ENCODE results near the gene RBM18.

The RBM18 gene

DNA sequence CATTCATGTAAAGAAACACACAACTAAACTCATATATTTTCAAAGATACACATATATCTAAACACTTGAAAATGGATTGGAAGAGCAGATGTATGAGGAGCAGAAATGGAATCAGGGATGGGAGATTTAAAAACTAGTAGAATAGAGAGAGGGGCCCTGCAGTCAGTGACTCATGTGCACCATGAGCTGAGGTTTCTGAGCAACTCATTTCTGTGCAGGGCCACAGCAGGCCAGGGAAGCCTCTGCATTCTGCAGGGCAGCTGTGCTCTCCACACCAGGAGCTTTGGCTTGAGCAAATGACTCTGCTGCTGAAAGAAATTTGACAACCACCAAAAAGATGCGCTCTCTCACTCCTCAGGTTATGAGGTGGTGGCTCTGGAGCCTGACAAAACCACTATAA is 63.0 kb downstream of the RBM18 start:
- DNase-seq = no peak

- no peak for DNase-seq
Measured at GRCh38 chr9:122200960-122201595, 63.6 kb downstream of the RBM18 start.

DNA sequence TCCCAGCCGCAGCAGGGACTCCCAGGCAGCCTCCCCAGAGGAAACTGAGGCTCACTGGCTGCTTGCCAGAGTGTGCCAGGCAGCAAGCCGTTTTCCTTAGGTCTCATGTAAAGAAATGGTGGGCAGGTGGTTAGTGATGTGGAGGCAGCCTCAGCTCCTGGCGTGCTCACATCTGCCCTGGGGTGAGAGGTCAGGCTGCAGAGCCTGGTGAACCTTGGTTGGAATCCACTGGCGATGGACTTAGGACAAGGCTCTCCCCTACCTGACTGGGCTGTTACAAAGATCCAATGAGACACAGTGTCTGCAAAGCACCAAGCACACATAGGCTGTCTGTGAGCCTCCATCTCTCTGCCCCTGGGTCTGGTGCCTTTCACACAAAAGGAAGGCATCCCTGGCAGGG is 66.8 kb downstream of the RBM18 start:
- no peak for DNase-seq

DNA sequence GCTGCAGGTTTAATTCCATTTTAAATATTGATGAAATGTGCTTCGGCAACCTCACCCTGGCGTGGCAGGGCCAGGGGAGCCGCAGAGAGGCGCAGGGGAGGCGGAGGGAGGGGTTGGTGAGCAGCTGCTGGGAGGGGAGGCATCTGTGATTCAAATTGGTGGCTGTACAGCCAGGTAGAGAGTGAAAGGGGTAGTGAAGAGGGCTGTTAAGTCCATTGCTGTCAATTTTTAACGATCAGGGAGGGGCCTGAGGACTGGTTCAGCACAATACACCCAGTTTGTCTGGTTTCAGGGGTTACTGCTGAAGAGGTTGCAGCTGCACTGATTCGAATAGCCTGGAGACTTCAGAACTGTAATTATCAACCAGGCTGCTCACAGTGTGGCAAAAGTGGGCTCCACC is 67.2 kb downstream of the RBM18 start:
- no peak for DNase-seq

- DNase-seq = no peak
Measured at GRCh38 chr9:122195875-122196274, 68.8 kb downstream of the RBM18 start.

DNA sequence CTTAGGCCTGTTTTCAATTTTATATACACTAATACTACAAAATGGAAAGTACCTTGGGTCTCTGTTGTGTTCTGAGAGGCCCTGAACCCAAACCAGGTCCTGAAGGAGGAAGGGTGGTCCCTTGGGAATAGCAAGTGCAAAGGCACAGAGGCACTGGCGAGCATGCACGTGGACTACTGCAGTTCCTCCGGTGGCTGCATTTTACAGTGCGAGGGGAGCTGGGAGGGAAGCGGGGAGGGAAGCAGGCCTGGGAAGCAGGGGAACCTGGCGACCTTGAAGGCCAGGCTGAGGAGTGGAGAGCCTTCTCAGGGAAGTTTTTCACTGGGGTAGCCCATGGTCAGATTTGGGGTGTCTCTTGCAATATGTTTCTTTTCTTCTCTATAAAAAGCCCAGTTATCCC is 71.0 kb downstream of the RBM18 start:
- no peak for DNase-seq

GRCh38 chr9:122192914-122193525 is 71.6 kb downstream of the RBM18 start:
- no peak for DNase-seq

DNA sequence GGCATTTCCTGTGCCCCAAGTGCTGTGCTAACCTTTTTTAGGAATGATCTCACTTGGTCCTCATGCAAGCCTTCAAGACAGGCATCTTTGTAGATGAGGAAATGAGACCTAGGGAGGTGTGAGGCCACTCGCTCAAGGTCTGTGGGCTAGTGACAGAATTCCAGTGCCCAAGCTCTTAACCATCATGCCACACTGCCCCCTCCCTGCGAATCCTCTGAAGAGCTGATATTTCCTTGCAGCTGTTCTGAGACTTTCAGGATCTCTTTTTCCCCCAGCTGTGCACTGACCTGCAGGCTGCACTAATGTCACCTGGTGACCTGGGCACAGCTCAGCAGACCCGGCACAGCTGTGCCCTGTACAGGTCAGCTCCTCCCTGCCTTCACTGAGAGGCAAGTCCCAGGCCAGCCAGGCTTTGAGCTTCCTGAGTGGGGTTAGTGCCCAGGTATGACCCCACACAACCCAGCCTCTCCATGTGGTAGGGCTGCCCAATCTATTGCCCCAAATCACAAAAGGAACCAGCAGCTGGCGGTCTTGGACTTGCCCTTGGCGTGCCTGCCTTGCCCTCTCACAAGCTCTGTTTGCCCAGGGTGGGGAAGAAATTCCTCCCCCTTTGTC is 72.3 kb downstream of the RBM18 start:
- no peak for DNase-seq

DNA sequence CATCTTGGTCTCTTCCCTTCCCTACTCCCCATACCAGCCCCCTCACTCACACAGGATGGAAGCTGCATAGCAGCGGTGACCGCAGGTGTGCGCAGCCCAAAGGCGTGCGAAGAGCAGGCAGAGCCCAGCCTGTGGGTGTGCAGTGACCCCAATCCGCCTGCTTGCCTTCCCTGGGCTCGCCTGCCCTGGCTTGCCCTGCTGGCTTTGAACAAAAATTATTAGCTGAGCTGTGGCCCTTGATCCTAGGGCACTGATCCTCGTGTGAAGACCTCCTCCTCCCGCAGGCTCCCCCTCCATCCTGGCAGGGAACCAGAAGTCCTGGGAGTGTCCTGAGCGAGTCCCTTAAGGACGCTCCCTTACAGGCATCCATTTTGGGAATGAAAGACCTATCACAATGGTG is 73.1 kb downstream of the RBM18 start:
- DNase-seq = no peak

GRCh38 chr9:122190597-122191381 is 73.9 kb downstream of the RBM18 start:
- DNase-seq = no peak

DNA sequence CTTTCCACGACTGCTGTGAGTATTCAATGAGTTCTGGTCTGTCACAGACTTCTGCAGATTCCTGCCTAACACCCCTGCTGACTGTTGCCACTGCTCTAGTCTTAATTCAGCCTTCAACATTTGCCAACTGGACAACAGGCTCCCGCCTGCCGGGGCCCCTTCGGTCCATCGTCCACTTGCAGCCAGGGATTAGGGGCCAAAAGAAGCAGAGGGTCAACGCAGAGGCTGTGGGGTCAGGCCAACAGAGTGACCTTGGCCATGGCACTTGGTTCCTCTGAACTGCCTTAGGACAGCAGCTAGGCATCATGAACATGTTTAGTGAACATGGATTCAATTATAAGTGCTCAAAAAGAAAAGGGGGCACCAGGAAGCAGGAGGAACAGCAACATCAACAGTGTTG is 76.3 kb downstream of the RBM18 start:
- DNase-seq = no peak
